Measurements from ENCODE around the gene NIPSNAP3A. TPM values are rescaled to one million over a fixed set of nuclear protein-coding genes. Genes with fewer than 3 reads are reported as not detected.

NIPSNAP3A gene
- polyA plus RNA-seq, 3 donors, result 26.9 to 103 (median 97.8) TPM

GRCh38 chr9:104774132-104774531, 26.6 kb downstream of the NIPSNAP3A start:
- Histone ChIP-seq H4K20me1 (ENCODE audit: insufficient read depth, low read length) (no peaks in the 10 kb centered on the region), H3K4me1 (ENCODE audit: control insufficient read depth in 1 of 2, insufficient read depth in 2 of 2, low read length in 2 of 2) (peaks cover 41 to 62% of the 10 kb centered on the region in 2 donors), H3K4me2 (replicated peaks; ENCODE audit: extremely low read depth, low read length, poor library complexity, severe bottlenecking) (no peak overlapping the region), H3K79me2 (ENCODE audit: insufficient read depth, low read length) (no peaks in the 10 kb centered on the region), H3K9ac (ENCODE audit: insufficient read depth, low read length, poor library complexity, severe bottlenecking) (no peak overlapping the region), H3K4me3 (replicated peaks in 1 of 3; ENCODE audit: low read depth in 2 of 3, low read length in 3 of 3) (no peak overlapping the region), H3K27ac (ENCODE audit: low read depth in 1 of 2, low read length in 2 of 2) (peak overlapping the region in 1 of 2 donors; percentile 86), H3K27me3 (ENCODE audit: control insufficient read depth in 2 of 2, insufficient read depth in 2 of 2, low read length in 2 of 2) (no peaks in the 10 kb centered on the region), H3K36me3 (replicated peaks in 1 of 2; ENCODE audit: control insufficient read depth in 1 of 2, insufficient read depth in 2 of 2, low read length in 2 of 2) (no peaks in the 10 kb centered on the region), H3K9me3 (replicated peaks in 1 of 2; ENCODE audit: control insufficient read depth in 1 of 2, insufficient read depth in 1 of 2, low read length in 2 of 2) (no peaks in the 10 kb centered on the region), H2AFZ (ENCODE audit: insufficient read depth, low read depth, low read length, poor library complexity, severe bottlenecking) (no peak overlapping the region)
- no peak for DNase-seq
- Mint-ChIP-seq H3K4me1 (peaks cover 29% of the 10 kb centered on the region), H3K27me3 (ENCODE audit: low read depth in 3 of 3) (no peaks in the 10 kb centered on the region), H3K27ac (no peak overlapping the region), H3K9me3 (peaks cover 0 to 2% (median 0%) of the 10 kb centered on the region in 7 donors), H3K36me3 (peaks cover 0 to 2% of the 10 kb centered on the region in 2 donors), H3K4me3 (no peak overlapping the region)
- intact Hi-C loops (cut with micrococcal nuclease), result no loop called here
- no peak for TF ChIP-seq CTCF (IDR thresholded peaks at IDR 0.05)
- WGBS (ENCODE audit: insufficient coverage), result no CpG with 5 or more reads among the region's 1 CpG

GRCh38 chr9:104774831-104775573, 27.5 kb downstream of the NIPSNAP3A start:
- H3K9me3 ChIP-seq (replicated peaks in 1 of 2; ENCODE audit: control insufficient read depth in 1 of 2, insufficient read depth in 1 of 2, low read length in 2 of 2), result no peaks in the 10 kb centered on the region
- 88% methylated on average over 6 of the region's 11 CpGs for WGBS (ENCODE audit: insufficient coverage)
- H4K20me1 ChIP-seq (ENCODE audit: insufficient read depth, low read length), result no peaks in the 10 kb centered on the region
- H3K27ac ChIP-seq (ENCODE audit: low read depth in 1 of 2, low read length in 2 of 2), result peak overlapping the region; percentile 69 to 86
- H3K4me1 ChIP-seq (ENCODE audit: control insufficient read depth in 1 of 2, insufficient read depth in 2 of 2, low read length in 2 of 2), result peaks cover 41 to 57% of the 10 kb centered on the region in 2 donors
- no peaks in the 10 kb centered on the region for H3K36me3 ChIP-seq (replicated peaks in 1 of 2; ENCODE audit: control insufficient read depth in 1 of 2, insufficient read depth in 2 of 2, low read length in 2 of 2)
- peak overlapping the region in 1 of 3 experiments; percentile 25 for H3K4me3 ChIP-seq (replicated peaks in 1 of 3; ENCODE audit: low read depth in 2 of 3, low read length in 3 of 3)
- H3K79me2 ChIP-seq (ENCODE audit: insufficient read depth, low read length), result no peaks in the 10 kb centered on the region
- Mint-ChIP-seq H3K9me3 (peaks cover 0 to 2% (median 0%) of the 10 kb centered on the region in 7 donors), H3K4me1 (peaks cover 25% of the 10 kb centered on the region), H3K4me3 (no peak overlapping the region), H3K27ac (no peak overlapping the region), H3K27me3 (ENCODE audit: low read depth in 3 of 3) (no peaks in the 10 kb centered on the region), H3K36me3 (peaks cover 0 to 3% of the 10 kb centered on the region in 2 donors)
- no peak for TF ChIP-seq CTCF (IDR thresholded peaks at IDR 0.05)
- peak overlapping the region; percentile 28 for H3K9ac ChIP-seq (ENCODE audit: insufficient read depth, low read length, poor library complexity, severe bottlenecking)
- DNase-seq, result peak; percentile 83 to 91 (median 89)
- H3K4me2 ChIP-seq (replicated peaks; ENCODE audit: extremely low read depth, low read length, poor library complexity, severe bottlenecking), result peak overlapping the region; percentile 17
- intact Hi-C loops (cut with micrococcal nuclease), result loop anchor here in 1 of 2 donors (5.0 kb wide), 1 partner anchor 87 kb away; no protein-coding TSS in a partner anchor
- H2AFZ ChIP-seq (ENCODE audit: insufficient read depth, low read depth, low read length, poor library complexity, severe bottlenecking), result peak overlapping the region; percentile 70
- no peaks in the 10 kb centered on the region for H3K27me3 ChIP-seq (ENCODE audit: control insufficient read depth in 2 of 2, insufficient read depth in 2 of 2, low read length in 2 of 2)

All from CD14-positive monocyte (primary cell).